GM19455 (cell line): ENCODE results near the gene LRRC7.
"Not testable (repeated sequence)": the region's sequence is repeated elsewhere in the genome, so short reads cannot be mapped to it uniquely, and the experiment has no call there.

Experiments
- ATAC-seq: cut with Tn5 transposase; IDR thresholded peaks from one replicate; pipeline ENCODE4 v1.9.1; 2021; ENCODE audit not compliant: unreplicated experiment

LRRC7 gene

GRCh38 chr1:70033266-70033873, 465.6 kb downstream of the LRRC7 start:
- peak; percentile 75 for ATAC-seq

DNA sequence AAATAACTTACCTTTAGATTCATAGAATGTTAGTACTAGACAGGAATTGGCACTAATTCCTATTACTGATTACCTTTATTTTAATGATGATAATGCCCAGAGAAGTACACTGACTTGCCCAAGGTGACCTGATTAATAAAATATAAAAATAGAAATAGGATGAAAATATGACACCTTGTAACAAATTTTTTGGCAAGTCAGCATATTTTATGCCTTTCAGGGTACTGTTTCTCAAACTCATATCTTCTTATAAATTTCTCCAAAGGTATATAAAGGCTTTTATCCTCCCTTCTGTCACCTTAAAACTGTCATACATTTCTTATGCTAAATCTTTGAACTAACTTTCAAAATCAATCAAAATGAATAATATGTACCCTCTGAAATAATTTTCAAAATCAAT, 466.2 kb downstream of the LRRC7 start:
- ATAC-seq: no peak

- ATAC-seq: no peak
Observed at GRCh38 chr1:70034403-70034802, 466.7 kb downstream of the LRRC7 start.

GRCh38 chr1:70038025-70038424, 470.3 kb downstream of the LRRC7 start:
- ATAC-seq: no peak

GRCh38 chr1:70039485-70039884, 471.8 kb downstream of the LRRC7 start:
- no peak for ATAC-seq

DNA sequence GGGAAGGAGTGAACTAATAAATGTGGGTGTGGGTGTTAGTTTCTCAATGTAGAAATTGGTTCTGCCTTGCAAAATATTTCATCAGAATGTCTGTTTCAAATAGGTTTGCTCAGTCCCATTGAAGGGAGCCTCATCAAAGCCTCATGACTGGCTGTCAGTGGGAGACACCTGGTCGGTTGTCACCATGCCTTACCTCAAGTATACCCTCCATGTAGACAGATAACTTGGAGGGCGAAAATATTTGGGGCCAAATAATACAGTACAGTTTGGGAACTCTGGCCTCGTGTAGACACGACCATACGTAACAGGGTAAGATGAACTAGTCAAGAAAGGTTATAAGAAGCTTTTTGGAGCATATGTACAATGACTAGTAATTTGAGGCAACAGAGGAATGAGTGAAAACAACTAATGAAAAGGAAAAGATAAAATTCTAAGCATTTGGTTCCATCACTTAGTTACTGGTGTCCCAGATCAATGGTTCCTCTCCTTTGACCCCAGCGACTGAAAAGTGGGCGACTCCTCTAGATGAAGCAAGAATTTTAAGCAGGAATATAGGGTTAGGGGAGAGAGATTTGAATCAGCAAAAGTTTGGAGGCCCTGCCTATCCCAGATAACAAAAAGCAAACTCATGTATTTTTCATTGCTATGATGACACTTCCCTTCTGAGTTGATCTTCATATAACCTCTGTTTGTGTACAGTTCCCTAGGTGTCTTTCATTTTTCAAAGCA, 473.8 kb downstream of the LRRC7 start:
- ATAC-seq: no peak

- no peak for ATAC-seq
Observed at GRCh38 chr1:70042090-70042731, 474.5 kb downstream of the LRRC7 start.

DNA sequence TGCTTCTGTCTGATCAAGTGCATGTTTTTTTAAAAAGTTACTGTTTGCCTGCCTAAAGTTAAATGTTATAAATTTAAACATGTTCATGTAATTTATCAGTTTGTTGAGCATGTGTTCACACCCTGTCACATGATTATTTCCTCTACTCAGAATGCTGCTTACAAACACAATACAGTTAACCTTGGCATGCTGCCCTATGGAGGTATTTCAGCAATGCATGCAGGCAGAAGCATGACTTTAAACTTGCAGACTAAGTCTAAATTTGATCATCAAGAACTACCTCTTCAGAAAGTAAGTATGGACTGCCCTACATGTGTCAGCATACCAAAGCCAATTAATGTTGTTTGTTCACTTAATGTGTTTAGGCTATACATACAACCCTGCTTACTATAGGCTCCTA, 476.1 kb downstream of the LRRC7 start:
- no peak for ATAC-seq

GRCh38 chr1:70044832-70045231, 477.1 kb downstream of the LRRC7 start:
- no peak for ATAC-seq

GRCh38 chr1:70045581-70045980, 477.9 kb downstream of the LRRC7 start:
- not testable (repeated sequence) for ATAC-seq

DNA sequence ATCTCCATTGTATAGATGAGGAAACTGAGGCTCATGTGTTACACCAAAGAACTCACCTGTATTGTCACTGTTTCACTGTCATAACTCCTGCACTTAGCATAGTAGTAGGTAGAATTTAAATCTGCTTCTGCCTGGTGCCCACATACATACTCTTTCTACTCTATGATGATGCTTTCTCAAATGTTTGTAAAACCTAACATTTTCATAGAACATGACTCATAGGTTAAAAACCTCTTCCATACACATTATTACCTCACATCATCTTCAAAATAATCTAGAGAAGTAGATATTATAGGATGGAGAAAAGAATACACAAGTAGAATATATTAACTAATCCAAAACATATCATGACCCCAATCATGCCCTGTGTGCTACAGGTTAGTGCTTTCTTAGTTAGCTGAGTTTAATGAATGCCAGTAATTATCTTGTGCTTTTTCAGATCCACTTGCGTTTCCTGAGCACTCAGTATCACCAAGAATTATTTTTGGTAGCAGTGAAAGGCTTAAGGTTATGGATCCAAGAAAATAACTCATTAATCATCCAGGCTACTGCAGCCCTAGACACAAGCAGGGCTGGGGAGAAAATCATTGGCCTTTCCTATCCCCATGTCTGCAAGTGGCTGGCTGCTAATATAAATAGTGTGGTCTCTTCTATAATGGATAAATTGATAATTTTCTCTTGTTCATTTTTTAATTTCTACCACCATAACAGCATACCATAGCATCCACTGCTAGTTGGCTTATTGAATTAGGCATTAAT, 480.8 kb downstream of the LRRC7 start:
- ATAC-seq: no peak

- no peak for ATAC-seq
Observed at GRCh38 chr1:70051926-70052325, 484.2 kb downstream of the LRRC7 start.

GRCh38 chr1:70057500-70057899, 489.8 kb downstream of the LRRC7 start:
- no peak for ATAC-seq

DNA sequence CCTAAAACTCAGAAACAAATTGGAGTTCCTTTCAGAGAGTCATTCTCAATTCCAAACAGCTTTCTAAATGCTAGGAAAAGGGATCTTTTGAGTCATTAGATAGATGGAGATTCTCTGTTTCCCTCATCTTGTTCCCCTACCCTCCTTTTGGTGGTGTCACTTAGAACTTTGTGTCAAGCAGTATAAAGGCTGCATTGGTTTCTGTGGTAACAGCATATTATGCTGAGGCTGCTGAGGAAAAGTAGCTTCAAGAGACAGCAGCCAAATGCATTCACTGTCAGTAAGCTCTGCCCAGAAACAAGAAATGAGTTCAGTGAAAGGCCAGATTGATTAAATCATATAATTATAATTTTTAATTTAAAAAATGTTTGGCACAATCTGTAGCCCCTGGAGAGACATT, 493.5 kb downstream of the LRRC7 start:
- no peak for ATAC-seq

GRCh38 chr1:70063861-70064260, 496.1 kb downstream of the LRRC7 start:
- no peak for ATAC-seq

DNA sequence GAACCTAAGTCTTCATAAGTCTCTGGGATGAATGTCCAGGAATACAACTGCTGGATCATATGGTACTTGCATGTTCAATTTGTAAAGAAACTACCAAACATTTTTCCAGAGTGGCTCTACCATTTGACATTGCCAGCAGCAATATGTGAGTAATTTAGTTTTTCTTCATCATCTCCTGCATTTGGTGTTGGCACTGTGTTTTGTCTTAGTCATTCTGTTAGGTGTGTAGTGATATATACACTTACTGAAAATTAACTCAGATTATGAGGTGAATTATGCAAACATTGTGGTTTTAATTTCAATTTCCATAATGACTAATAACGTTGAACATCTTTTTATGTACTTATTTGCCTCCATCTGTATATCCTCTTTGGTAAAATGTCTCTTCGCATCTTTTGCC, 499.0 kb downstream of the LRRC7 start:
- ATAC-seq: no peak

GRCh38 chr1:70071601-70072000, 503.9 kb downstream of the LRRC7 start:
- no peak for ATAC-seq

- ATAC-seq: no peak
Observed at GRCh38 chr1:70072231-70072751, 504.6 kb downstream of the LRRC7 start.

- no peak for ATAC-seq
Observed at GRCh38 chr1:70075761-70076160, 508.0 kb downstream of the LRRC7 start.

DNA sequence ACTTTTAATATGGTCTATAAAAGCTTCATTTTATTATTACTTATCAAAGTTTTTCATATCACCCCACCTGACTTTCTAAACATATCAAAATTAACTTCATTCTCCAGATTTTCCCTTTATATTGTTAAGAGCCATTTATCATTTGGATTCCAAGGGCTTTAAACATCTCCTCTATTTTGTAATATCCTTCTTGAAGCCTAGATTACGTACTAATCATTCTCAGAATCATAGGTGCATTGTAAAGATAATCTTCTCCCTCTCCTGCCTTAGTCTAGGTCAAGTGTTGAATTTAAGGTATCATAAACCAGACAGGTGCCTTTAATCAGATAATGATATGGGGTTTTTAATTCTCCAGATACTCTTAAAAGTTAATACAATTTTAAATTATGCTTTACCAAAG, 509.3 kb downstream of the LRRC7 start:
- no peak for ATAC-seq

DNA sequence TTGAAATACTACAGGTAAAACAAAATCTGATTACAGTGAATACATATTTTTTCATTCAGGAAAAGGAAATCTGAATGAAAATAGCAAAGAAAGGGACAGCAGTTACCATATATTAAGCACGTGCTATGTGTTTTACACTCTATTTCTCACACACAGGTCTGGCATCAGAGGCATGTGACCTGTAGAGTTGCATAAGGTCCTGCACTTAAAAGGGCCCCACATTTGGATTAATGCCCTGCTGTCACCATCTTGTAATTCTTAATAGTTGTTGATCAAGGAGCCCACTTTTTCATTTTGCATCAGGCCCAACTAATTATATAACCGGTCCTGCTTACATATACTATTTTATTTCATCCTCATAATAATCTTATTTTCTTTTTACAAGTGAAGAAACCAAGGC, 511.8 kb downstream of the LRRC7 start:
- no peak for ATAC-seq
